PFSK-1 (cell line): Measurements from ENCODE around the gene CCDC70.

Experiments used
- FOXP2 ChIP-seq: optimal IDR thresholded peaks from 2 replicates; pipeline ENCODE3; 2011; ENCODE audit warnings: borderline replicate concordance, control low read depth, inconsistent platforms; ENCODE audit not compliant: insufficient read depth; ENCODE audit errors: extremely low read length, extremely low read depth
- POLR2AphosphoS5 ChIP-seq: IDR thresholded peaks from 2 replicates; pipeline ENCODE4 v1.6.1; 2012; ENCODE audit warnings: low read depth, mild to moderate bottlenecking, control low read depth, low read length, moderate library complexity
- SIN3A ChIP-seq: IDR thresholded peaks from 2 replicates; pipeline ENCODE4 v1.6.1; 2012; ENCODE audit warnings: mild to moderate bottlenecking, low read length, moderate library complexity, borderline replicate concordance; ENCODE audit not compliant: insufficient read depth
- TAF1 ChIP-seq: IDR thresholded peaks from 2 replicates; pipeline ENCODE4 v1.6.1; 2012; ENCODE audit warnings: low read length, control low read depth, borderline replicate concordance; ENCODE audit not compliant: insufficient read depth
- TF ChIP-seq, protein P1 (sequence below), 2 experiments: IDR thresholded peaks; 2 replicates each; pipeline versions ENCODE4 v1.6.1 to v1.8.0; 2011 to 2012; ENCODE audit warnings: low read depth in 2 of 2, low read length in 2 of 2, control low read depth in 1 of 2, inconsistent platforms in 1 of 2, mild to moderate bottlenecking in 1 of 2, moderate library complexity in 1 of 2; ENCODE audit not compliant: insufficient read depth in 1 of 2

Gene CCDC70

GRCh38 chr13:51829568-51829899, 32.2 kb upstream of the CCDC70 start:
- TF ChIP-seq POLR2AphosphoS5 (no peak), FOXP2 (no peak), TAF1 (no peak), SIN3A (no peak)
- TF ChIP-seq, protein P1, sequence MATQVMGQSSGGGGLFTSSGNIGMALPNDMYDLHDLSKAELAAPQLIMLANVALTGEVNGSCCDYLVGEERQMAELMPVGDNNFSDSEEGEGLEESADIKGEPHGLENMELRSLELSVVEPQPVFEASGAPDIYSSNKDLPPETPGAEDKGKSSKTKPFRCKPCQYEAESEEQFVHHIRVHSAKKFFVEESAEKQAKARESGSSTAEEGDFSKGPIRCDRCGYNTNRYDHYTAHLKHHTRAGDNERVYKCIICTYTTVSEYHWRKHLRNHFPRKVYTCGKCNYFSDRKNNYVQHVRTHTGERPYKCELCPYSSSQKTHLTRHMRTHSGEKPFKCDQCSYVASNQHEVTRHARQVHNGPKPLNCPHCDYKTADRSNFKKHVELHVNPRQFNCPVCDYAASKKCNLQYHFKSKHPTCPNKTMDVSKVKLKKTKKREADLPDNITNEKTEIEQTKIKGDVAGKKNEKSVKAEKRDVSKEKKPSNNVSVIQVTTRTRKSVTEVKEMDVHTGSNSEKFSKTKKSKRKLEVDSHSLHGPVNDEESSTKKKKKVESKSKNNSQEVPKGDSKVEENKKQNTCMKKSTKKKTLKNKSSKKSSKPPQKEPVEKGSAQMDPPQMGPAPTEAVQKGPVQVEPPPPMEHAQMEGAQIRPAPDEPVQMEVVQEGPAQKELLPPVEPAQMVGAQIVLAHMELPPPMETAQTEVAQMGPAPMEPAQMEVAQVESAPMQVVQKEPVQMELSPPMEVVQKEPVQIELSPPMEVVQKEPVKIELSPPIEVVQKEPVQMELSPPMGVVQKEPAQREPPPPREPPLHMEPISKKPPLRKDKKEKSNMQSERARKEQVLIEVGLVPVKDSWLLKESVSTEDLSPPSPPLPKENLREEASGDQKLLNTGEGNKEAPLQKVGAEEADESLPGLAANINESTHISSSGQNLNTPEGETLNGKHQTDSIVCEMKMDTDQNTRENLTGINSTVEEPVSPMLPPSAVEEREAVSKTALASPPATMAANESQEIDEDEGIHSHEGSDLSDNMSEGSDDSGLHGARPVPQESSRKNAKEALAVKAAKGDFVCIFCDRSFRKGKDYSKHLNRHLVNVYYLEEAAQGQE (IDR thresholded peaks at IDR 0.05; ENCODE audit: insufficient read depth in 1 of 2, low read depth in 2 of 2, low read length in 2 of 2), result no peak

DNA sequence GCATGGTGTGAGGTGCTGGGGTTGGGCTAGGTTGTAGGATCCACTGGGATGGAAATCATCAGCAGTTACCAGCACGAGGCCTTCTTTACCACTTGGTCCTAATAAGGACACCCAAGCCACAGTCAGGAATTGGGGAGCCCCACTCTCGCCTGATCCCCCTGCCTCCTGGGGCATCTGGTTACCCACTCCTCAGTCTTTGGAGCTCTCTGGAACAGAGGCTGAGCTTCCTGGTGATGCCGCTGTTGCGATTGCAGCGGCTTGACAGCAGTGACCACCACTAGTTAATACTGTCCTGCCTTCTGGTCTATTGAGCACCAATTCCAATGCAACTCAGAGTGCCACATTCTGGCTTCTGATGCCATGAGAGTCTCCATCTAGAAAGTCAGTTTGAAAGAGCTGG, 30.2 kb upstream of the CCDC70 start:
- no peak for TF ChIP-seq FOXP2

DNA sequence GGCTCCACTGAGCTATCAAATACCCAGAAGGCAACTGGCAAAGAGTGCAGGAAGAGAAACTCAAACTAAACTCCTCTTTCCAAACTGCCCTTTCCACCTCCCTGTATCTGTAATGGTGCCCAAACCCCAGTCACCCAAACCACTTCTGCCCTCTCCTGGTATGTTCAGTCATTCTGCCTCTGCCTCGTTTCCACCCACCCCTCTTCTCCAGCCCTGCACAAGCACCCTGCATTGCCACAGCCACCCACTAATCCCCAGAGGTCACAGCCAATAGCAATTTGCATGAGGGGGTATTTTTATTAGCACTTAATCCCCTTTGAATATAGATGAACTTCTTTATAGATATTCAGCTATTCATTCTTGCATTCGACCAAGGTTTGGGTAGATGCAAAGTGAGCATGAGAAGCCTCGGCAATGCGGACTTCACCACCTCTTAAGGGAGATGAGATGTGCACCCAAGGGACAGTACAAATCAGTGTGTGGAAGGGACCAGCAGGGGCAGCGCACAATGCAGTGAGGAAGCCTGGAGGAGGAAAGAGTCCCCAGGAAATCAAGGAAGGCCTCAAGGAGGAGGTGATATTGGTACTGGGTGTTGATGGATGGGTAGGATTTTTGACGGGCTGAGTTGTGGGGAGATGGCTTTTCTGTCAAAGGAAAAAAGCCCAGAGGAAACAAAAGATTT, 29.2 kb upstream of the CCDC70 start:
- TF ChIP-seq SIN3A (no peak), POLR2AphosphoS5 (no peak), FOXP2 (no peak), TAF1 (no peak)
- TF ChIP-seq, protein P1 (IDR thresholded peaks at IDR 0.05; ENCODE audit: insufficient read depth in 1 of 2, low read depth in 2 of 2, low read length in 2 of 2), result no peak

GRCh38 chr13:51833980-51834379, 27.8 kb upstream of the CCDC70 start:
- no peak for TF ChIP-seq POLR2AphosphoS5
- no peak for TF ChIP-seq SIN3A
- no peak for TF ChIP-seq FOXP2
- TF ChIP-seq, protein P1 (IDR thresholded peaks at IDR 0.05; ENCODE audit: insufficient read depth in 1 of 2, low read depth in 2 of 2, low read length in 2 of 2), result no peak
- no peak for TF ChIP-seq TAF1

- TF ChIP-seq TAF1 (no peak), POLR2AphosphoS5 (no peak), FOXP2 (no peak), SIN3A (no peak)
- TF ChIP-seq, protein P1 (IDR thresholded peaks at IDR 0.05; ENCODE audit: insufficient read depth in 1 of 2, low read depth in 2 of 2, low read length in 2 of 2), result no peak
Observed at GRCh38 chr13:51834581-51835171, 27.1 kb upstream of the CCDC70 start.
